Sigmoid colon (tissue), 4 donors: ENCODE results near the gene HOPX.

Experiments used
- EP300 ChIP-seq, 4 donors: sonication (generic); formaldehyde crosslinking; IDR thresholded peaks; one replicate each; pipeline ENCODE4 v1.6.1; 2017; ENCODE audit warnings: antibody characterized with exemption in 4 of 4
- POLR2A ChIP-seq, 2 donors: fragments of 450-650 bp; IDR thresholded peaks; one replicate each; pipeline ENCODE4 v1.6.1; 2016; ENCODE audit warnings: antibody characterized with exemption in 2 of 2, mild to moderate bottlenecking in 2 of 2, moderate library complexity in 2 of 2
- POLR2AphosphoS5 ChIP-seq, 4 donors: sonication (generic); formaldehyde crosslinking; IDR thresholded peaks; one replicate each; pipeline ENCODE4 v1.6.1; 2017; ENCODE audit warnings: antibody characterized with exemption in 4 of 4
- TF ChIP-seq, protein P1 (sequence below), 4 experiments: fragments of 450-650 bp in 3 of 4; fragments of 200-600 bp in 1 of 4; IDR thresholded peaks; one replicate each; pipeline ENCODE4 v1.5.1; 2016 to 2019; ENCODE audit warnings: antibody characterized with exemption in 4 of 4, mild to moderate bottlenecking in 3 of 4, moderate library complexity in 2 of 4

DNA sequence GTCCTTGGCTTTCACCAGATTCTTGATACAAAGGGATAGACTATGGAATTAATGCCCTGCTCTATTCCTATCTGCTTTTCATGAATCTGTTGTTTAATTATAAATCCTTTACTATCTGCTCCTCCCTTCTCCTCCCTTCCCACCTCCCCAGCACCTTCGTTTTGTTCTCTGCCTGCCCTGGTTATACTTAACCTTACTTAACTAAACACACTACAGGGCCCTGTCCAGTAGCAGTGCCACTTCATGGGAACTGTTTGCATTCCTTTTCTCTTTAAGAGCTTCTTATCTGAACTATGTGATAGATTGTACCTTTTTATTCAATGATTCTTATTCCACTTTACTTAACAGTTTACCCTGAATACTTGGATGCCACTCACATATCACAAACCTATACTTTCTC is 830 bp downstream of the HOPX start:
- TF ChIP-seq, protein P1, sequence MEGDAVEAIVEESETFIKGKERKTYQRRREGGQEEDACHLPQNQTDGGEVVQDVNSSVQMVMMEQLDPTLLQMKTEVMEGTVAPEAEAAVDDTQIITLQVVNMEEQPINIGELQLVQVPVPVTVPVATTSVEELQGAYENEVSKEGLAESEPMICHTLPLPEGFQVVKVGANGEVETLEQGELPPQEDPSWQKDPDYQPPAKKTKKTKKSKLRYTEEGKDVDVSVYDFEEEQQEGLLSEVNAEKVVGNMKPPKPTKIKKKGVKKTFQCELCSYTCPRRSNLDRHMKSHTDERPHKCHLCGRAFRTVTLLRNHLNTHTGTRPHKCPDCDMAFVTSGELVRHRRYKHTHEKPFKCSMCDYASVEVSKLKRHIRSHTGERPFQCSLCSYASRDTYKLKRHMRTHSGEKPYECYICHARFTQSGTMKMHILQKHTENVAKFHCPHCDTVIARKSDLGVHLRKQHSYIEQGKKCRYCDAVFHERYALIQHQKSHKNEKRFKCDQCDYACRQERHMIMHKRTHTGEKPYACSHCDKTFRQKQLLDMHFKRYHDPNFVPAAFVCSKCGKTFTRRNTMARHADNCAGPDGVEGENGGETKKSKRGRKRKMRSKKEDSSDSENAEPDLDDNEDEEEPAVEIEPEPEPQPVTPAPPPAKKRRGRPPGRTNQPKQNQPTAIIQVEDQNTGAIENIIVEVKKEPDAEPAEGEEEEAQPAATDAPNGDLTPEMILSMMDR (IDR thresholded peaks at IDR 0.05), result no peak
- TF ChIP-seq EP300 (IDR thresholded peaks at IDR 0.05), result no peak
- TF ChIP-seq POLR2AphosphoS5 (IDR thresholded peaks at IDR 0.05), result no peak
- TF ChIP-seq POLR2A (IDR thresholded peaks at IDR 0.05), result no peak
